GM12878 (cell line): Measurements from ENCODE around the gene TRIM41. TPM values are rescaled to one million over a fixed set of nuclear protein-coding genes. Genes with fewer than 3 reads are reported as not detected.

Source experiments
- ATAC-seq: fragments of 200-7000 bp; cut with Tn5 transposase; 3 replicates; pipeline ENCODE4 v1.9.1; 2020; ENCODE audit warnings: mild to moderate bottlenecking, moderate library complexity
- BruUV-seq: library from RNA; stranded (reverse); fragments of 400-500 nt; replicated peaks from 2 replicates; lab custom pipeline; 2021; lab: Mats Ljungman, UMichigan
- CTCF ChIA-PET: fragments of 300-600 bp; sonication (Branson Sonifier 250); formaldehyde crosslinking; extraction: SDS; loops from one replicate; lab custom pipeline; 2021; ENCODE audit warnings: inconsistent platforms; lab: Yijun Ruan, JAX
- POLR2A ChIA-PET: fragments of 350-600 bp; formaldehyde crosslinking; extraction: SDS; loops from one replicate; lab custom pipeline; 2021; ENCODE audit warnings: inconsistent platforms; lab: Charles Lee
- RAD21 ChIA-PET: fragments of 300-600 bp; sonication (Branson Sonifier 250); formaldehyde crosslinking; loops from one replicate; lab custom pipeline; 2023; ENCODE audit warnings: antibody characterized with exemption; ENCODE audit not compliant: unreplicated experiment; lab: Charles Lee
- SMC1A ChIA-PET: fragments of 300-600 bp; sonication (Branson Sonifier 250); formaldehyde crosslinking; loops from one replicate; lab custom pipeline; 2023; ENCODE audit not compliant: unreplicated experiment, uncharacterized antibody; lab: Charles Lee
- DNase-seq: peaks from one replicate; pipeline ENCODE4 v3.0.0-alpha.2; 2011; ENCODE audit warnings: low read depth, low spot score
- FAIRE-seq: peaks from 3 replicates; lab custom pipeline; 2011; peaks lifted over from hg19 to GRCh38; lab: Jason Lieb, UNC
- H2AFZ ChIP-seq: 2 replicates; pipeline ENCODE4 v1.6.0; 2011; ENCODE audit warnings: low read depth, low read length, control low read depth; ENCODE audit not compliant: control insufficient read depth
- H3K27ac ChIP-seq: 2 replicates; pipeline ENCODE4 v1.5.1; 2011; ENCODE audit warnings: control low read depth; ENCODE audit not compliant: control insufficient read depth, insufficient read depth
- H3K27me3 ChIP-seq, 2 experiments: replicated peaks in 1 of 2; 2 replicates each; pipeline versions ENCODE4 v1.6.0 to v1.6.1; 2011; ENCODE audit warnings: low read length in 1 of 2; ENCODE audit not compliant: control insufficient read depth in 2 of 2, insufficient read depth in 2 of 2
- H3K36me3 ChIP-seq, 2 experiments: 2 replicates each; pipeline ENCODE4 v1.5.1; 2011; ENCODE audit warnings: low read length in 1 of 2; ENCODE audit not compliant: control insufficient read depth in 2 of 2, insufficient read depth in 2 of 2
- H3K4me1 ChIP-seq: 2 replicates; pipeline ENCODE4 v1.6.1; 2011; ENCODE audit warnings: mild to moderate bottlenecking, low read length, moderate library complexity, mixed read lengths; ENCODE audit not compliant: control insufficient read depth, insufficient read depth
- H3K4me2 ChIP-seq: 2 replicates; pipeline ENCODE4 v1.6.0; 2011; ENCODE audit warnings: control low read depth; ENCODE audit not compliant: control insufficient read depth, insufficient read depth
- H3K4me3 ChIP-seq: fragments of 200-600 bp; sonication (generic); 2 replicates; pipeline ENCODE4 v1.5.1; 2016
- H3K79me2 ChIP-seq: 2 replicates; pipeline ENCODE4 v1.6.0; 2011; ENCODE audit warnings: low read length; ENCODE audit not compliant: control insufficient read depth, insufficient read depth
- H3K9ac ChIP-seq: 2 replicates; pipeline ENCODE4 v1.8.0; 2011; ENCODE audit warnings: low read length, control low read depth, mixed read lengths; ENCODE audit not compliant: control insufficient read depth, insufficient read depth
- H3K9me3 ChIP-seq: replicated peaks from 3 replicates; pipeline ENCODE4 v1.5.1; 2011; ENCODE audit warnings: mild to moderate bottlenecking, low read length; ENCODE audit not compliant: control insufficient read depth, insufficient read depth
- H4K20me1 ChIP-seq: 2 replicates; pipeline ENCODE4 v1.6.0; 2011; ENCODE audit not compliant: control insufficient read depth, insufficient read depth
- ATF7 ChIP-seq: fragments of 450-650 bp; IDR thresholded peaks from 2 replicates; pipeline ENCODE4 v1.6.1; 2016; ENCODE audit warnings: low read depth, mild to moderate bottlenecking
- EZH2 ChIP-seq: IDR thresholded peaks from 2 replicates; pipeline ENCODE4 v1.6.1; 2012; ENCODE audit warnings: low read depth, mild to moderate bottlenecking, control low read depth, inconsistent platforms, low read length, borderline replicate concordance; ENCODE audit not compliant: control insufficient read depth
- MYC ChIP-seq: IDR thresholded peaks from 2 replicates; pipeline ENCODE4 v1.6.1; 2011; ENCODE audit warnings: mild to moderate bottlenecking, low read length, moderate library complexity, inconsistent platforms; ENCODE audit not compliant: insufficient read depth, insufficient replicate concordance, insufficient read length, severe bottlenecking
- POLR2AphosphoS5 ChIP-seq: IDR thresholded peaks from 2 replicates; pipeline ENCODE4 v1.6.1; 2011; ENCODE audit warnings: mild to moderate bottlenecking, low read length, inconsistent platforms
- STAT3 ChIP-seq: IDR thresholded peaks from 2 replicates; pipeline ENCODE4 v1.6.1; 2011; ENCODE audit warnings: low read depth, low read length, improper control_type of control experiment
- TCF3 ChIP-seq: IDR thresholded peaks from 2 replicates; pipeline ENCODE4 v1.6.1; 2012; ENCODE audit warnings: low read depth, mild to moderate bottlenecking, low read length, borderline replicate concordance; ENCODE audit not compliant: insufficient read depth
- WGBS: methylation state at CpG from one replicate; pipeline ENCODE4 v1.1.6; 2016; ENCODE audit warnings: low lambda C conversion rate; ENCODE audit not compliant: insufficient replicate concordance, insufficient coverage; ENCODE audit errors: missing lambda C conversion rate; 5-methylcytosine and 5-hydroxymethylcytosine counted together
- in situ Hi-C: fragments of 300-500 bp; cut with MboI; formaldehyde crosslinking; loops from 9 replicates; pipeline ENCODE4 v1.14.3; 2018; ENCODE audit warnings: mixed read lengths
- intact Hi-C: fragments of 100-400 bp; cut with micrococcal nuclease; formaldehyde crosslinking; loops from one replicate; pipeline ENCODE4 v1.14.2; 2022; ENCODE audit not compliant: unreplicated experiment
- polyA plus RNA-seq, 11 experiments: library from polyadenylated mRNA; depleted of rRNA in 4 of 11; unstranded in 6 of 11; stranded (reverse) in 5 of 11; fragments of >200 nt; fragmentation: Nextera tagmentation in 4 of 11; fragmentation: Illumina TruSeq in 1 of 11; extraction: Ambion mirVana in 4 of 11; extraction: Trizol in 1 of 11; gene quantifications; 1 replicate in 1 of 11; 2 replicates in 10 of 11; pipeline versions ENCODE4 v1.2.1 to v1.2.3, GENCODE V29; 2011 to 2016; ENCODE audit warnings: inconsistent platforms in 2 of 11, missing spikeins in 2 of 11, low read depth in 1 of 11
- total RNA-seq, 4 experiments: library from RNA; depleted of rRNA in 3 of 4; stranded (reverse); fragments of >200 nt in 3 of 4; fragmentation: Illumina TruSeq in 1 of 4; extraction: Trizol in 1 of 4; gene quantifications; 2 replicates each; pipeline versions ENCODE4 v1.2.1 to v1.2.3, GENCODE V29; 2013 to 2021
- TF ChIP-seq, protein P1 (sequence below): fragments of 450-650 bp; IDR thresholded peaks from 2 replicates; pipeline ENCODE4 v1.6.1; 2017; ENCODE audit warnings: mild to moderate bottlenecking
- TF ChIP-seq, protein P2 (sequence below): fragments of 450-650 bp; IDR thresholded peaks from 2 replicates; pipeline ENCODE4 v1.6.1; 2017; ENCODE audit warnings: antibody characterized with exemption, mild to moderate bottlenecking, moderate library complexity
- TF ChIP-seq, protein P3 (sequence below), 3 experiments: IDR thresholded peaks in 2 of 3; conservative IDR thresholded peaks in 1 of 3; 2 replicates each; pipeline ENCODE4 v1.5.1; 2011; ENCODE audit warnings: low read depth in 3 of 3, low read length in 3 of 3, mild to moderate bottlenecking in 3 of 3, control low read depth in 2 of 3, moderate library complexity in 2 of 3, inconsistent platforms in 1 of 3, mixed read lengths in 1 of 3; ENCODE audit not compliant: control insufficient read depth in 2 of 3, insufficient read depth in 1 of 3; ENCODE audit errors: extremely low read depth in 1 of 3

Gene TRIM41
- total and polyA plus RNA-seq, 10 of the 15 experiments (the other 5 are each of a cell fraction or from before 2014, with no cell fraction given): 1.0 to 28.9 (median 10.6) TPM

DNA sequence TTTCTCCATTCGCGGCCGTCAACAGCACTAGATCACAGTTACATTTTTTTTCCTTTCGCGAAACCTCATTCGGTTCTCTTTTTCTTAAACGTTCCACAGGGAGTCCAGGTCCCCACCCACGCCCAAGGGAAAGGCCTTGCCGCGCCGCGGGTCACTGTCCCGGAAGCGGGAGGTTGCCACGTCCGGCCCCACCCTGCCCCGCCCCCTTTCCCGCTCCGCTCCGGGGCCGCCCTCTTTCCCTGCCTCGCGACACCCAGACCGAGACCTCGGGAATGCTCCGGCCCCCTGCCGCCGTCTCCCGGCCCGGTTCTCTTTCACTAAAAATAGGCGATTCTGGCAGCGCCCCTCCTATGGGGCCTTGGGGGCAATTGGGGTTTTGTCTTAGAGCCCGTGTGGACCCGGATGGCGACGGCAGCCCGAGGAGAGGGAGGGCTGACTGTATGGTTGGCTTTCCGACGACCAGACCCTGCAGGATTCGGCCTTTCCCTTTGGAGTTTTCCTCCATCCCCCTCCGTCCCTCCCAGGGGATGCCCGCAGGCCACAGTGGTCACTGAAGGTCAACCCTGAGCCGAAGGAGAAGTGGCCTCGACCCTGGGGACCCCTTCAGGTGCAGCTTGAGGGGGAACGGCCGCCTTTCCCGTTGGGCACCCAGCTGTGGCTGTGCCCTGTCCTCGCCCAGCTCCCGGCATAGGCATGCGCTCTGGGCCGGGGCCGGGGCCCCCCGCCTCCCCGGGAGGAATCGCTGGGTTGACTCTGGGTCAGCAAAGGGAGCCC is 23.4 kb downstream of the TRIM41 start (continued):
- TF ChIP-seq EZH2: no peak
- TF ChIP-seq, protein P1, sequence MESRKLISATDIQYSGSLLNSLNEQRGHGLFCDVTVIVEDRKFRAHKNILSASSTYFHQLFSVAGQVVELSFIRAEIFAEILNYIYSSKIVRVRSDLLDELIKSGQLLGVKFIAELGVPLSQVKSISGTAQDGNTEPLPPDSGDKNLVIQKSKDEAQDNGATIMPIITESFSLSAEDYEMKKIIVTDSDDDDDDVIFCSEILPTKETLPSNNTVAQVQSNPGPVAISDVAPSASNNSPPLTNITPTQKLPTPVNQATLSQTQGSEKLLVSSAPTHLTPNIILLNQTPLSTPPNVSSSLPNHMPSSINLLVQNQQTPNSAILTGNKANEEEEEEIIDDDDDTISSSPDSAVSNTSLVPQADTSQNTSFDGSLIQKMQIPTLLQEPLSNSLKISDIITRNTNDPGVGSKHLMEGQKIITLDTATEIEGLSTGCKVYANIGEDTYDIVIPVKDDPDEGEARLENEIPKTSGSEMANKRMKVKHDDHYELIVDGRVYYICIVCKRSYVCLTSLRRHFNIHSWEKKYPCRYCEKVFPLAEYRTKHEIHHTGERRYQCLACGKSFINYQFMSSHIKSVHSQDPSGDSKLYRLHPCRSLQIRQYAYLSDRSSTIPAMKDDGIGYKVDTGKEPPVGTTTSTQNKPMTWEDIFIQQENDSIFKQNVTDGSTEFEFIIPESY: no peak
- peak; percentile 70 for TF ChIP-seq POLR2AphosphoS5
- TF ChIP-seq ATF7: peak; percentile 79
- TF ChIP-seq TCF3: no peak
- TF ChIP-seq MYC: no peak
- TF ChIP-seq STAT3: no peak

DNA sequence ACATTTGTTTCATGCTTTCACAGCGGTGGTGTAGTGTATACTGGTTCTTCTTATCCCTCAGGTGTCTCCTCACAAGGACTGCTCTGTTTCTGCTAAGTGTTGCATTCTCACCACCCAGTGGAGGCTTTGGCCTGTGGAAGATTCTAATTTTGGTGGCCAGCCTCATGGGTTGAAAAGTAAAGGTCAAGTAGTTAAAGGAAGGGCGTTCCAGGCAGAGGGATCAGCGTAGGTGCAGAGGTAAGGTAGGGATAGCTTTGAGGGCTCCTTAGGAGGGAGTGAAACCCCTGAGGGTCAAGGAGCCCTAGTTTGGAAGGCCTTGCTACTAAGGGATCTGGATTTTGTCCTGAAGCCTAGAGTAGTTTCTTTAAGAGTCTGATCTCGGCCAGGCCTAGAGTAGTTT is 25.2 kb downstream of the TRIM41 start:
- Histone ChIP-seq H3K4me1 (peaks cover 16% of the 10 kb centered on the region), H3K27ac (peak overlapping the region; percentile 56), H3K4me2 (peak overlapping the region; percentile 98), H3K9me3 (no peaks in the 10 kb centered on the region), H3K27me3 (no peaks in the 10 kb centered on the region), H2AFZ (no peak overlapping the region), H3K36me3 (peaks cover 0 to 8% of the 10 kb centered on the region in 2 experiments; a peak in 2 of 4 replicates), H3K4me3 (peak overlapping the region; percentile 98), H4K20me1 (no peaks in the 10 kb centered on the region), H3K79me2 (peaks cover 85% of the 10 kb centered on the region), H3K9ac (peak overlapping the region; percentile 76)
- ChIA-PET CTCF (interaction anchor here (0.9 to 2.0 kb wide), 3 partner anchors 9 to 64 kb away, joined by 3 to 8 read pairs (median 6); no protein-coding TSS in a partner anchor), POLR2A (interaction anchor here (1.3 to 3.4 kb wide), 2 partner anchors 13 to 41 kb away, joined by 4 to 19 read pairs; partner anchors contain the start of gene TRIM52), SMC1A (interaction anchor here (0.8 to 1.7 kb wide), 4 partner anchors 9 to 32 kb away, joined by 3 to 5 read pairs (median 3); no protein-coding TSS in a partner anchor), RAD21 (no interaction called here)
- in situ Hi-C loops: no loop called here
- TF ChIP-seq, protein P2, sequence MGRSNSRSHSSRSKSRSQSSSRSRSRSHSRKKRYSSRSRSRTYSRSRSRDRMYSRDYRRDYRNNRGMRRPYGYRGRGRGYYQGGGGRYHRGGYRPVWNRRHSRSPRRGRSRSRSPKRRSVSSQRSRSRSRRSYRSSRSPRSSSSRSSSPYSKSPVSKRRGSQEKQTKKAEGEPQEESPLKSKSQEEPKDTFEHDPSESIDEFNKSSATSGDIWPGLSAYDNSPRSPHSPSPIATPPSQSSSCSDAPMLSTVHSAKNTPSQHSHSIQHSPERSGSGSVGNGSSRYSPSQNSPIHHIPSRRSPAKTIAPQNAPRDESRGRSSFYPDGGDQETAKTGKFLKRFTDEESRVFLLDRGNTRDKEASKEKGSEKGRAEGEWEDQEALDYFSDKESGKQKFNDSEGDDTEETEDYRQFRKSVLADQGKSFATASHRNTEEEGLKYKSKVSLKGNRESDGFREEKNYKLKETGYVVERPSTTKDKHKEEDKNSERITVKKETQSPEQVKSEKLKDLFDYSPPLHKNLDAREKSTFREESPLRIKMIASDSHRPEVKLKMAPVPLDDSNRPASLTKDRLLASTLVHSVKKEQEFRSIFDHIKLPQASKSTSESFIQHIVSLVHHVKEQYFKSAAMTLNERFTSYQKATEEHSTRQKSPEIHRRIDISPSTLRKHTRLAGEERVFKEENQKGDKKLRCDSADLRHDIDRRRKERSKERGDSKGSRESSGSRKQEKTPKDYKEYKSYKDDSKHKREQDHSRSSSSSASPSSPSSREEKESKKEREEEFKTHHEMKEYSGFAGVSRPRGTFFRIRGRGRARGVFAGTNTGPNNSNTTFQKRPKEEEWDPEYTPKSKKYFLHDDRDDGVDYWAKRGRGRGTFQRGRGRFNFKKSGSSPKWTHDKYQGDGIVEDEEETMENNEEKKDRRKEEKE: no peak
- TF ChIP-seq, protein P3, sequence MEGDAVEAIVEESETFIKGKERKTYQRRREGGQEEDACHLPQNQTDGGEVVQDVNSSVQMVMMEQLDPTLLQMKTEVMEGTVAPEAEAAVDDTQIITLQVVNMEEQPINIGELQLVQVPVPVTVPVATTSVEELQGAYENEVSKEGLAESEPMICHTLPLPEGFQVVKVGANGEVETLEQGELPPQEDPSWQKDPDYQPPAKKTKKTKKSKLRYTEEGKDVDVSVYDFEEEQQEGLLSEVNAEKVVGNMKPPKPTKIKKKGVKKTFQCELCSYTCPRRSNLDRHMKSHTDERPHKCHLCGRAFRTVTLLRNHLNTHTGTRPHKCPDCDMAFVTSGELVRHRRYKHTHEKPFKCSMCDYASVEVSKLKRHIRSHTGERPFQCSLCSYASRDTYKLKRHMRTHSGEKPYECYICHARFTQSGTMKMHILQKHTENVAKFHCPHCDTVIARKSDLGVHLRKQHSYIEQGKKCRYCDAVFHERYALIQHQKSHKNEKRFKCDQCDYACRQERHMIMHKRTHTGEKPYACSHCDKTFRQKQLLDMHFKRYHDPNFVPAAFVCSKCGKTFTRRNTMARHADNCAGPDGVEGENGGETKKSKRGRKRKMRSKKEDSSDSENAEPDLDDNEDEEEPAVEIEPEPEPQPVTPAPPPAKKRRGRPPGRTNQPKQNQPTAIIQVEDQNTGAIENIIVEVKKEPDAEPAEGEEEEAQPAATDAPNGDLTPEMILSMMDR (IDR thresholded peaks at IDR 0.05 in 2 of 3, conservative IDR thresholded peaks at IDR 0.05 in 1 of 3; ENCODE audit: control insufficient read depth in 2 of 3, extremely low read depth in 1 of 3, insufficient read depth in 1 of 3, low read depth in 3 of 3, low read length in 3 of 3): peak in 1 of 3 experiments; percentile 9; a peak in 1 of 6 replicates
- DNase-seq (no peak), FAIRE-seq (no peak), ATAC-seq (no peak)
- no TSS peak for BruUV-seq
- 39% methylated on average over 4 of the region's 4 CpGs for WGBS
- intact Hi-C loops: no loop called here
